Uterus (tissue), 4 donors: ENCODE measurements around the gene TUBB4A. TPM values are rescaled to one million over a fixed set of nuclear protein-coding genes. Genes with fewer than 3 reads are reported as not detected.

Experiments used
- DNase-seq, 2 donors: peaks; one replicate each; pipeline ENCODE4 v3.0.0-alpha.2; 2019 to 2020
- H3K27ac ChIP-seq, 2 donors: fragments of 200-600 bp; sonication (generic); 1 replicate in 1 of 2; 2 replicates in 1 of 2; pipeline ENCODE4 v1.5.1; 2016 to 2018
- H3K27me3 ChIP-seq, 2 donors: fragments of 200-600 bp; sonication (generic); one replicate each; pipeline ENCODE4 v1.5.1; 2018 to 2019; ENCODE audit warnings: control low read depth in 1 of 2
- H3K36me3 ChIP-seq, 2 donors: fragments of 200-600 bp; sonication (generic); one replicate each; pipeline ENCODE4 v1.5.1; 2019; ENCODE audit warnings: control low read depth in 1 of 2
- H3K4me1 ChIP-seq, 2 donors: fragments of 200-600 bp; sonication (generic); one replicate each; pipeline ENCODE4 v1.5.1; 2018 to 2019; ENCODE audit warnings: control low read depth in 1 of 2
- H3K4me3 ChIP-seq, 2 donors: fragments of 200-600 bp; sonication (generic); 1 replicate in 1 of 2; 2 replicates in 1 of 2; pipeline ENCODE4 v1.5.1; 2018 to 2019; ENCODE audit warnings: mild to moderate bottlenecking in 1 of 2
- H3K9me3 ChIP-seq, 2 donors: fragments of 200-600 bp; sonication (generic); one replicate each; pipeline ENCODE4 v1.5.1; 2019; ENCODE audit warnings: control low read depth in 1 of 2
- POLR2A ChIP-seq, 2 donors: fragments of 450-650 bp; IDR thresholded peaks; one replicate each; pipeline ENCODE4 v1.6.1; 2016; ENCODE audit warnings: antibody characterized with exemption in 2 of 2, mild to moderate bottlenecking in 1 of 2, moderate library complexity in 1 of 2
- intact Hi-C: fragments of 100-400 bp; cut with DNase I; formaldehyde crosslinking; loops from one replicate; pipeline ENCODE4 v1.15.1; 2023; ENCODE audit warnings: low total_unique reads
- total RNA-seq, 4 donors: library from RNA; depleted of rRNA in 3 of 4; stranded (reverse); fragments of >200 nt in 3 of 4; gene quantifications; one replicate each; pipeline versions ENCODE4 v1.1.0 to v1.2.4, GENCODE V29; 2014 to 2023
- TF ChIP-seq, protein P1 (sequence below), 4 experiments: fragments of 200-600 bp in 2 of 4; fragments of 450-650 bp in 2 of 4; sonication (generic) in 2 of 4; IDR thresholded peaks; one replicate each; pipeline ENCODE4 v1.5.1; 2016 to 2019; ENCODE audit warnings: antibody characterized with exemption in 4 of 4, mild to moderate bottlenecking in 2 of 4, moderate library complexity in 1 of 4
- donor health status: DM: yes; HTN: yes; CAD: no.

Gene TUBB4A
- total RNA-seq, 4 donors from 2014 or later = 2.3 to 4.4 TPM; not detected in 2

DNA sequence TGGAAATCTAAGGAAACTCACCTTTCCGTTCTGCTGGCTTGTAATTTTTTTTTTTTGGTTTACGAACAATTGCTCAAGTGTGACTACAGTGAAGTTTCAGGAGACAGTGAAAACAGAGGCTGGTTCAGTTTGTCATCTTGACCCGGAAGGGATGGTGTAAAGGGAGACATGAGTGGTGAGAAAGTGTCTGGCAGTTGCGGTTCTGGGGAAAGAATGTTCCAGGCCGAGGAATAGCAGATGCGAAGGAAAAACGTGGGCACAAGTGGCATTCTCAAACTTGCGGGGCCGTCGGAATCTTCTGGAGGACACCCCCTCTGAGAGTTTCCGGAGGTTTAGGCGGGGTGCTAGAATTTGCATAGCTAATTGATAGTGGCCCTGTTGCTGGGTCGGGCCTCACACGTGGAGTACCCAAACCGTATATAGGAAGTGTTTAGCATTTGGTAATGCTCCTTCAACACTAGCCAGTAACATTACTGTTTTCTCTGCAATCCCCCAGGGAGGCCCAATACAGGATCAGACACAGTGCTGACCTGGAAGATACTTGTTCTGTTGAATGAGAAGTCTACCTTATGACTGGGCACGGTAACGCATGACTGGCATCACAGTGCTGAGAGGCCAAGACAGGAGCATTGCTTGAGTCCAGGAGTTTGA is 25.9 kb upstream of the TUBB4A start:
- no peak overlapping the region for H3K4me3 ChIP-seq
- DNase-seq = no peak
- H3K27me3 ChIP-seq = peaks cover 0 to 4% of the 10 kb centered on the region in 2 donors
- H3K9me3 ChIP-seq = no peaks in the 10 kb centered on the region
- H3K4me1 ChIP-seq = peaks cover 0 to 6% of the 10 kb centered on the region in 2 donors
- no peaks in the 10 kb centered on the region for H3K36me3 ChIP-seq
- TF ChIP-seq POLR2A (IDR thresholded peaks at IDR 0.05) = no peak
- TF ChIP-seq, protein P1, sequence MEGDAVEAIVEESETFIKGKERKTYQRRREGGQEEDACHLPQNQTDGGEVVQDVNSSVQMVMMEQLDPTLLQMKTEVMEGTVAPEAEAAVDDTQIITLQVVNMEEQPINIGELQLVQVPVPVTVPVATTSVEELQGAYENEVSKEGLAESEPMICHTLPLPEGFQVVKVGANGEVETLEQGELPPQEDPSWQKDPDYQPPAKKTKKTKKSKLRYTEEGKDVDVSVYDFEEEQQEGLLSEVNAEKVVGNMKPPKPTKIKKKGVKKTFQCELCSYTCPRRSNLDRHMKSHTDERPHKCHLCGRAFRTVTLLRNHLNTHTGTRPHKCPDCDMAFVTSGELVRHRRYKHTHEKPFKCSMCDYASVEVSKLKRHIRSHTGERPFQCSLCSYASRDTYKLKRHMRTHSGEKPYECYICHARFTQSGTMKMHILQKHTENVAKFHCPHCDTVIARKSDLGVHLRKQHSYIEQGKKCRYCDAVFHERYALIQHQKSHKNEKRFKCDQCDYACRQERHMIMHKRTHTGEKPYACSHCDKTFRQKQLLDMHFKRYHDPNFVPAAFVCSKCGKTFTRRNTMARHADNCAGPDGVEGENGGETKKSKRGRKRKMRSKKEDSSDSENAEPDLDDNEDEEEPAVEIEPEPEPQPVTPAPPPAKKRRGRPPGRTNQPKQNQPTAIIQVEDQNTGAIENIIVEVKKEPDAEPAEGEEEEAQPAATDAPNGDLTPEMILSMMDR (IDR thresholded peaks at IDR 0.05) = no peak
- no peak overlapping the region for H3K27ac ChIP-seq
- intact Hi-C loops = no loop called here

DNA sequence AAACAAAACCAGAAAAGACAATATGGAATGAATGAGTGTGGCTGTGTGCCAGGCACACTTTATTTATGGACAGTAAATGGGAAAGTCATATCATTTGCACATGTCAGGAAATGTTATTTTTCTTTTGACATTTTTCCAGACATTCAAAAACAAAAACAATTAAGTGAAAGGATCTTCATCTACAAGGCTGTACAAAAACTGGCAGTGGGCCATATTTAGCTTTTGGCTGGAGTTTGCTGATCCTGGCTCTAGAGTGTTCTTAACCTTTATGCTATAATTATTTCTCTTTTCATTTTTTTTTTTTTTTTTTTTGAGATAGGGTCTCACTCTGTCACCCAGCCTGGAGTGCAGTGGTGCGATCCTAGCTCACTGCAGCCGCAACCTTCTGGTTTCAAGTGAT is 22.2 kb upstream of the TUBB4A start:
- no peak overlapping the region for H3K4me3 ChIP-seq
- no peaks in the 10 kb centered on the region for H3K36me3 ChIP-seq
- no peaks in the 10 kb centered on the region for H3K27me3 ChIP-seq
- H3K9me3 ChIP-seq = no peaks in the 10 kb centered on the region
- intact Hi-C loops = no loop called here
- H3K4me1 ChIP-seq = no peaks in the 10 kb centered on the region
- TF ChIP-seq, protein P1 (IDR thresholded peaks at IDR 0.05) = no peak
- no peak for TF ChIP-seq POLR2A (IDR thresholded peaks at IDR 0.05)
- no peak overlapping the region for H3K27ac ChIP-seq
- DNase-seq = no peak

DNA sequence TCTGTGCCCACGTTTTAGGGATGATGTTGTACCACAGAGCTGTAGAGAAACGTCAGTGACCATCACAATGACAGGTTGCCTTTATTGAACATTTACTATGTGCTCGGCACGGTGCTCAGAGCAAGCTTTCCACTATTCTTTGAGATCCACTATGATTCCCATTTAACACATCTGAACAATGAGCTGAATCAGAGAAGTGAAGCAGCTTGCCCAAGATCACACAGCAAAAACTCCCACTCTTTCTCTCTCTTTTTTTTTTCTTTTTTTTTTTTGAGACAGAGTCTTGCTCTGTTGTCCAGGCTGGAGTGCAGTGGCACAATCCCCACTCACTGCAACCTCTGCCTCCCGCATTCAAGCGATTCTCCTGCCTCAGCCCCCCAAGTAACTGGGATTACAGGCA is 20.6 kb upstream of the TUBB4A start:
- Histone ChIP-seq H3K36me3 (no peaks in the 10 kb centered on the region), H3K4me1 (no peaks in the 10 kb centered on the region), H3K9me3 (no peaks in the 10 kb centered on the region), H3K27ac (no peak overlapping the region), H3K27me3 (no peaks in the 10 kb centered on the region), H3K4me3 (no peak overlapping the region)
- no peak for DNase-seq
- intact Hi-C loops = no loop called here
- TF ChIP-seq, protein P1 (IDR thresholded peaks at IDR 0.05) = no peak
- TF ChIP-seq POLR2A (IDR thresholded peaks at IDR 0.05) = no peak

DNA sequence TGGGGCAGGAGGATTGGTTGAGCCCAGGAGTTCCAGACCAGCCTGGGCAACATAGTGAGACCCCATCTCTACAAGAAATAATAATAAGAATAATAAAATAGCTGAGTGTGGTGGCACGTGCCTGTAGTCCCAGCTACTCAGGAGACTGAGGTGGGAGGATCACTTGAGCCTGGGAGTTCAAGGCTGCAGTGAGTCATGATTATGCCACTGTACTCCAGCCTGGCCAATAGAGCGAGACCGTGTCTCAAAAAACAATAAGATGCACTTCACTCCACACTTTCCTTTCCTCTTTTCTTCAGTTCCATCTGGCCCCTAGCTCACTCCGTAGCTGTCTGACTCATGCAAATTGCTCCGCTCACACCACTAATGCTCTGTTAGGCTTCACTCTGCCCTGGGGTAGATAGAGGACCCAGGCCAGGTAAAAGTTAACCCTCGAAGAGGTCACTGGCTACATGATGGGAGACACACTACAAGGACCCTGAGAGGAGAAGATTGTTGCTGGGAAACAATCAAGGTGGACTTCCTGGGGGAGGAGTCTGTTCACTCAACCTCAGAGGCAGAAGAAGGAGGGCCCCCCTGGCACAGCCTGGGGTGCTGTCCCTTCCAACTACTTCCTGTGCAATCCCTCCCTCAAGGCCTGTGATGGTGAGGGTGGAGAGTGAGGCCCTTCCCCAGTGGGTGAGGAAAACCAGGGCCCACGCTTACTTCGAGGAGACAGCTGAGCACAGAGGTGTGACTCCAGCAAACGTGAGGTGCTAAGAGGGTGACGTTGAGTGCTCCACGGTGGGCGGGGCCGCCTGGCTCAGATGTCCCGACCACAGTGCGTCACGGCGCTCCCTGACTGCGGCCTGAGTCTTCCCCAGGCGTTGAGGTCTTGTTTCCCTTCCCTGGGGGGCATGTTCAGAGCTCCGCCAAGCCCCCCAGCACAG is 19.9 kb upstream of the TUBB4A start:
- no peak for TF ChIP-seq POLR2A (IDR thresholded peaks at IDR 0.05)
- TF ChIP-seq, protein P1 (IDR thresholded peaks at IDR 0.05) = no peak
- intact Hi-C loops = no loop called here
- no peak for DNase-seq
- no peak overlapping the region for H3K4me3 ChIP-seq
- no peaks in the 10 kb centered on the region for H3K36me3 ChIP-seq
- no peak overlapping the region for H3K27ac ChIP-seq
- no peaks in the 10 kb centered on the region for H3K27me3 ChIP-seq
- H3K9me3 ChIP-seq = no peaks in the 10 kb centered on the region
- no peaks in the 10 kb centered on the region for H3K4me1 ChIP-seq

DNA sequence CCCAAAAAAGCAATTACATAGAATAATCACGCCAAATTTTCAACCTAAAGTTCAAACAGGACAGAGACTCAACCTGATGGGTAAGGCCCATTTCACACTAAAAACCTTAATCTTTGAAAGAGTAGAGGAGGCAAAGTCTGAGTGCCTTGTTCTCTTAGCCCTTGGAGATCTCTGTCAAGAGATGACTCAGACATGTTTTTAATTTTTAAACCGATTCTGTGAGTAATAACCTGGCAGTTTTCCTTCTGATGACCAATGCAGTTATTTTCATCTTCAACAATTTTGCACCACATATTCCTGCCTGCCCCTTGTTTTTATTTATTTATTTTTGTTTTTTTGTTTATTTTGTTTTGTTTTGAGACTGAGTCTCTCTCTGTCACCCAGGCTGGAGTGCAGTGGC is 17.2 kb upstream of the TUBB4A start:
- intact Hi-C loops = no loop called here
- H3K9me3 ChIP-seq = no peaks in the 10 kb centered on the region

More for the DNA sequence above, 17.2 kb upstream of the TUBB4A start:
- Histone ChIP-seq H3K4me1 (no peaks in the 10 kb centered on the region), H3K27ac (no peak overlapping the region), H3K36me3 (no peaks in the 10 kb centered on the region), H3K4me3 (no peak overlapping the region), H3K27me3 (no peaks in the 10 kb centered on the region)
- no peak for DNase-seq
- no peak for TF ChIP-seq POLR2A (IDR thresholded peaks at IDR 0.05)
- TF ChIP-seq, protein P1 (IDR thresholded peaks at IDR 0.05) = no peak
